ENCODE measurements around the gene FREM2. TPM values are rescaled to one million over a fixed set of nuclear protein-coding genes. Genes with fewer than 3 reads are reported as not detected.

The FREM2 gene
- total and polyA plus RNA-seq, 2 of the 13 experiments (the other 11 are each of a cell fraction or from before 2014, with no cell fraction given), result not detected

DNA sequence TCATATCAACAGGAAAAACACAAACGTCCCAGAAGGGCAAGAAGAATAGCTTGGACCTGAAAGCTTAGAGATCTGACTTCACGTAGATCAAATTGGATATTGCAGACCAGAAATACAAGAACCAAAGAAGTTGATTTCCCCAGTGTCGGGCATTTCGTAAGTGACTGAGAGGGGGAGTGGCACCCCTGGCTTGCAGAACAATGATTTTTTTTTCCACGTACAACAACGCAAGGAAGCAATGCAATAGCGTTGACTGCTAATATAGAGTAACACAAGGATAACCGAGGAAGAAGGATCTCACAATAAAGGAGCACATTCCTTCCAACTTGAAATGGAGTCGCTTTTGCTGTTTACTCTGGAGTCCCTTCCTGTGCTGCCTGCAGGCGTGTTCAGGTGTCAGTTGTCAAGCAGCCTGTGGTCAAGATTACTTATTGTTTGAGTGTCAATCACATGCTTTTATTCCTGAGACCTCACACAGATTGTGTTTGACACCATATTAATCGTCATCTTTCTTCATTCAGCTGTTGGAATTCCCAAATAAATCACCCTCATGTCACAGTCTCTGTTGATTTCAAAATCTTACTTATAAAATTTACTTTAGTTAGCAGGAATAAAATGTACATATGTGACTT is 139.4 kb downstream of the FREM2 start:
- ChIA-PET CTCF (ENCODE audit: low intra/inter-chr PET ratio, low total read pairs) (no interaction called here), POLR2A (no interaction called here)
- H3K27ac ChIP-seq (ENCODE audit: extremely low read length, insufficient read depth, low read length), result no peak overlapping the region
- no peak for ATAC-seq
- H3K36me3 ChIP-seq (replicated peaks in 1 of 2; ENCODE audit: control insufficient read depth in 1 of 2, insufficient read depth in 2 of 2, low read length in 2 of 2), result no peaks in the 10 kb centered on the region
- in situ Hi-C loops (cut with HindIII; ENCODE audit: extremely low pct_ligation_motif_present, low pct_unique_long_range_greater_than_20kb), result no loop called here
- H3K9ac ChIP-seq (ENCODE audit: insufficient read depth, low read depth, low read length), result no peak overlapping the region
- H3K4me2 ChIP-seq (ENCODE audit: low read depth, low read length), result no peak overlapping the region
- no TSS peak for BruUV-seq (replicated peaks)
- H3K4me1 ChIP-seq (ENCODE audit: insufficient read depth, low read length), result no peaks in the 10 kb centered on the region
- 8% methylated on average over 11 of the region's 11 CpGs for WGBS (ENCODE audit: low lambda C conversion rate)
- no peaks in the 10 kb centered on the region for H3K27me3 ChIP-seq (ENCODE audit: control insufficient read depth in 1 of 2, insufficient read depth in 2 of 2, low read length in 2 of 2)
- H3K9me3 ChIP-seq (ENCODE audit: low read length), result no peaks in the 10 kb centered on the region
- H3K4me3 ChIP-seq (replicated peaks in 1 of 3; ENCODE audit: insufficient read depth in 1 of 3, low read depth in 2 of 3, low read length in 3 of 3), result no peak overlapping the region
- no peaks in the 10 kb centered on the region for H3K79me2 ChIP-seq (ENCODE audit: insufficient read depth, low read length)
- FAIRE-seq, result no peak
- no peak overlapping the region for H2AFZ ChIP-seq (ENCODE audit: low read length)
- DNase-seq (ENCODE audit: low spot score), result no peak
- intact Hi-C loops (cut with micrococcal nuclease; ENCODE audit: unreplicated experiment), result no loop called here
- no peaks in the 10 kb centered on the region for H4K20me1 ChIP-seq (ENCODE audit: insufficient read depth, low read length)
- no peak for TF ChIP-seq FOXP1 (IDR thresholded peaks at IDR 0.05)
- no peak for TF ChIP-seq FOXP1 (CRISPR knock-in tag; IDR thresholded peaks at IDR 0.05)
- TF ChIP-seq ZNF724P (CRISPR knock-in tag; IDR thresholded peaks at IDR 0.05; ENCODE audit: borderline replicate concordance), result no peak
- TF ChIP-seq, protein P1, sequence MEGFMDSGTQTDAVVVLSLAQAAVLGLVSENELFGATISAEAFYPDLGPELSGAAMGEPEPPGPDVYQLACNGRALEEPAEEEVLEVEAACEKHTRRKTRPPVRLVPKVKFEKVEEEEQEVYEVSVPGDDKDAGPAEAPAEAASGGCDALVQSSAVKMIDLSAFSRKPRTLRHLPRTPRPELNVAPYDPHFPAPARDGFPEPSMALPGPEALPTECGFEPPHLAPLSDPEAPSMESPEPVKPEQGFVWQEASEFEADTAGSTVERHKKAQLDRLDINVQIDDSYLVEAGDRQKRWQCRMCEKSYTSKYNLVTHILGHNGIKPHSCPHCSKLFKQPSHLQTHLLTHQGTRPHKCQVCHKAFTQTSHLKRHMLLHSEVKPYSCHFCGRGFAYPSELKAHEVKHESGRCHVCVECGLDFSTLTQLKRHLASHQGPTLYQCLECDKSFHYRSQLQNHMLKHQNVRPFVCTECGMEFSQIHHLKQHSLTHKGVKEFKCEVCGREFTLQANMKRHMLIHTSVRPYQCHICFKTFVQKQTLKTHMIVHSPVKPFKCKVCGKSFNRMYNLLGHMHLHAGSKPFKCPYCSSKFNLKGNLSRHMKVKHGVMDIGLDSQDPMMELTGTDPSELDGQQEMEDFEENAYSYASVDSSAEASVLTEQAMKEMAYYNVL (CRISPR knock-in tag; IDR thresholded peaks at IDR 0.05; ENCODE audit: borderline replicate concordance), result no peak
- no peak for TF ChIP-seq PRPF4 (IDR thresholded peaks at IDR 0.05; ENCODE audit: low read depth, low read length, poor library complexity, severe bottlenecking)
- no peak for TF ChIP-seq MTA1 (CRISPR knock-in tag; IDR thresholded peaks at IDR 0.05; ENCODE audit: borderline replicate concordance)

DNA sequence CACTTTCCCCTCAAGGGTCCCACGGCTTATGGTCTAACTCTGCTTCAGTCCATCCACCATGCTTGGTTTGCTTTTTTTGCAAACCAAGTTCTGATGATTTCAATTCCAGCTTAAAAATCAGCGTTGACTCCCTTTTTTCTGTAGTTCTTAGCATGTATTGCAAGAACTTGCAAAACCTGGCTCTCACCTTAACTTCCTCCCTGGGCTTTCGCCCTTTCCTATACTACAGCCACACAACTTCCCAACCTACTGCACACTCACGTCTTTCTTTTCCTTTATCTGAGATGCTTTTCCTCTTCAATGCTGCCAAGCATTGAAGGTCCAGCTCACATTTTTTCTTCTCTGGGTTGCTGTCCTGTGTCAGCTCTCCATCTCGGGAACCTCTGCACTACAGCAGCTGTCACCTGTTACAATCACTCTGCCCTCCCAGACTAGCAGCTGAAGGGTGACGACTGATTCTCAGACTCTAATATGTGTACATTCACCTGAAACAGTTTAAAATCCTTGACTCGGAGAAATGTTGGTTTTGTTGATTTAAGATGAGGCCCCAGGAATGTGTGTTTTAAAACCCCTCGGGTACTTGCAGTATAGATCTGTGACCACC is 143.7 kb downstream of the FREM2 start:
- FAIRE-seq, result no peak

More for the DNA sequence above, 143.7 kb downstream of the FREM2 start:
- intact Hi-C loops (cut with micrococcal nuclease; ENCODE audit: unreplicated experiment), result no loop called here
- H3K79me2 ChIP-seq (ENCODE audit: insufficient read depth, low read length), result no peaks in the 10 kb centered on the region
- no peak overlapping the region for H3K4me2 ChIP-seq (ENCODE audit: low read depth, low read length)
- ChIA-PET CTCF (ENCODE audit: low intra/inter-chr PET ratio, low total read pairs) (no interaction called here), POLR2A (no interaction called here)
- no peaks in the 10 kb centered on the region for H3K36me3 ChIP-seq (replicated peaks in 1 of 2; ENCODE audit: control insufficient read depth in 1 of 2, insufficient read depth in 2 of 2, low read length in 2 of 2)
- no peaks in the 10 kb centered on the region for H3K4me1 ChIP-seq (ENCODE audit: insufficient read depth, low read length)
- H3K27ac ChIP-seq (ENCODE audit: extremely low read length, insufficient read depth, low read length), result no peak overlapping the region
- H3K27me3 ChIP-seq (ENCODE audit: control insufficient read depth in 1 of 2, insufficient read depth in 2 of 2, low read length in 2 of 2), result no peaks in the 10 kb centered on the region
- in situ Hi-C loops (cut with HindIII; ENCODE audit: extremely low pct_ligation_motif_present, low pct_unique_long_range_greater_than_20kb), result no loop called here
- ATAC-seq (no peak), DNase-seq (ENCODE audit: low spot score) (no peak)
- no peaks in the 10 kb centered on the region for H4K20me1 ChIP-seq (ENCODE audit: insufficient read depth, low read length)
- BruUV-seq (replicated peaks), result no TSS peak
- under 1% methylated on average over 8 of the region's 8 CpGs for WGBS (ENCODE audit: low lambda C conversion rate)
- no peak overlapping the region for H2AFZ ChIP-seq (ENCODE audit: low read length)
- no peaks in the 10 kb centered on the region for H3K9me3 ChIP-seq (ENCODE audit: low read length)
- TF ChIP-seq ZNF121 (CRISPR knock-in tag; IDR thresholded peaks at IDR 0.05), result no peak
- H3K4me3 ChIP-seq (replicated peaks in 1 of 3; ENCODE audit: insufficient read depth in 1 of 3, low read depth in 2 of 3, low read length in 3 of 3), result no peak overlapping the region
- H3K9ac ChIP-seq (ENCODE audit: insufficient read depth, low read depth, low read length), result no peak overlapping the region
